NCI-H2227 treated with DMSO at 0.1 percent for 48 hours (cell line): ENCODE data around the gene RASGRP4.
"Not testable (repeated sequence)": the region's sequence is repeated elsewhere in the genome, so short reads cannot be mapped to it uniquely, and the experiment has no call there.

ENCODE experiments used
- DNase-seq: peaks from one replicate; lab custom pipeline; 2025; lab: John Stamatoyannopoulos, UW

Gene RASGRP4

GRCh38 chr19:38448225-38448624 lies 22.2 kb upstream of the RASGRP4 start:
- no peak for DNase-seq

DNA sequence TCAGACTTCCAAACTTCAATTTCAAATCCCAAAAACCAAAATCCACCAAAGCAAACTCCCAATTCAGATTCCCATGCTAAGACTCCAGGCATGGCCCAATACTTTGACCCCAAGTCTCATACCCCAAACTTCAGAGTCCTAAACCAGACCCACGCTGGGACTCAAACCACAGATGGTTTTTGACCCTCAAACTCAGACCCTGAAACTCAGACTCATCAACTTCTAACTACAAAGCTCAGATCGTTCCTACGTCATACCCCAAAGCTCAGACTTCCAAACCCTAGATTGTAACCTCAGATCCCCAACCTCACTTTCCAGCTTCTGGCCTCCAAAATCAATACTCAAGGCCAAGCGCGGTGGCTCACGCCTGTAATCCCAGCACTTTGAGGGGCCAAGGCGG lies 19.3 kb upstream of the RASGRP4 start:
- DNase-seq, result no peak

- DNase-seq, result no peak
These were observed 18.0 kb upstream of the RASGRP4 start for GRCh38 chr19:38444026-38444425.

GRCh38 chr19:38443458-38443999 lies 17.5 kb upstream of the RASGRP4 start:
- no peak for DNase-seq

DNA sequence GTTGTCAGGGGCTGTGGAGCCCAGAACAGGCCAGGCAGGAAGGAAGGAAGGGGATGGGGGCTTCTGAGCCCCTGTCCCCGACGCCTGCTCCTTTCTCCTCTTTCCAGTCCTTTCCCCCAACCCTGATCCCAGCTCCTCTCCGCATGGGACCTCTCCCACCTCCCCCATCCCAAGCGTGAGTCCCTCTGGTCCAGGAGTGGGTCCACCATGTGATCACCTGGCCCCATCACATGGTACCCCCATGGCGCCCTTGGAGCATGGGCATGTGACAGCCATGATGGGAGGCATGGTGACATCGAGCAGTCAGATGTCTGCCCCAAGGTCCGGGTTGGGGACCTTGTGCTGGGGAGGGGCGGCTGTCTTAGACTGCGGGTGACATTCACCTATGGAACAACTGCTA lies 16.7 kb upstream of the RASGRP4 start:
- no peak for DNase-seq

GRCh38 chr19:38441657-38442348 lies 15.8 kb upstream of the RASGRP4 start:
- no peak for DNase-seq

DNA sequence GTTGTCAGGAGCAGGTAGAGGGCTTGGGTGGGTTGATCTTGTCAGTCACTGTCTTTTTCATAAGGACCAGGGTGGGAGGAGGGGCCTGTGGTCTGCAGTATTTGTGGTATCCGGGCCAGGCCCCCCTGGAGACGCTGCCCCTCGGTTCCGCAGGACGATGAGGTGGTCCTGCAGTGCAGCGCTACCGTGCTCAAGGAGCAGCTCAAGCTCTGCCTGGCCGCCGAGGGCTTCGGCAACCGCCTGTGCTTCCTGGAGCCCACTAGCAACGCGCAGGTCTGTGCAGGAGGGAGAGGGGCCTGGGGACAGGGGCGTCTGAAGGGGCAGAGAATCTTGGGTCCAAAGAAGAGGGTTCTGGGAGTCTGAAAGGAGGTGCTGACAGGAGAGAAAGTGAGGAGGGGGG lies 14.6 kb upstream of the RASGRP4 start:
- no peak for DNase-seq

GRCh38 chr19:38437917-38438316 lies 11.9 kb upstream of the RASGRP4 start:
- DNase-seq, result no peak

DNA sequence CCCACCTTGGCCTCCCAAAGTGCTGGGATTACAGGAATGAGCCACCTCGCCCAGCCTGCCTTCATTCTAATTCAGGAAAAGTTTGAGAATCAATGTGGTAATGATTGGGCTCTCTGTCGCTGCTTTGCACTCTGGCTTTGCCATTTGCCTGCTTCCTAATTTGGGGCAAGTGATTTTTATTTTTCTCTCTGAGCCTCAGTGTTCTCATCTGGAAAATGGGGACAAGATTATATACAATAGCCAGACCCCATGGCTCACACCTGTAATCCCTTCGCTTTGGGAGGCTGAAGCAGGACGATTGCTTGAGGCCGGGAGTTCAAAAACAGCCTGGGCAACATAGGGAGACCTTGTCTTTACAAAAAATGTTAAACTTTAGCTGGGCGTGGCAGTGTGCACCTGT lies 11.3 kb upstream of the RASGRP4 start:
- DNase-seq, result no peak

GRCh38 chr19:38434549-38435051 lies 8.6 kb upstream of the RASGRP4 start:
- DNase-seq, result no peak

- peak; percentile 38 for DNase-seq
These were observed 7.3 kb upstream of the RASGRP4 start, which contains the start of gene RYR1 for GRCh38 chr19:38433268-38433733. Gene RYR1 (plus strand): TSS chr19:38433691. CDS start chr19:38433830, 139 bp downstream.

DNA sequence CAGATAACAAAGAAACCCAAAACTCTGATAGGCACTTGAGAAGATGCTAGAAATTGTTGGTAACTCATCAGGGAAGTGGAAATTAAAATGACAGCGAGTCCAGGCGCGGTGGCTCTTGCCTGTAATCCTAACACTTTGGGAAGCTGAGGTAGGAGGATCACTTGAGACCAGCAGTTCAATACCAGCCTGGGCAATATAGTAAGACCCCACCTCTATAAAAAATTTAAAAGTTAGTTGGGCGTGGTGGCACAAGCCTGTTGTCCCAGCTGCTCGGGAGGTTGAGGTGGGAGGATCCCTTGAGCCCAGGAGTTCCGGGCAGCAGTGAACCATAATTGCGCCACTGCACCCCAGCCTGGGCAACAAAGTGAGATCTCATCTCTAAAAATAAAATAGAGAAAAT lies 4.9 kb upstream of the RASGRP4 start:
- DNase-seq, result no peak

- DNase-seq, result no peak
These were observed 3.8 kb upstream of the RASGRP4 start for GRCh38 chr19:38429811-38430156.

- DNase-seq, result no peak
These were observed 3.2 kb upstream of the RASGRP4 start for GRCh38 chr19:38429055-38429810.

- not testable (repeated sequence) for DNase-seq
These were observed 1.1 kb upstream of the RASGRP4 start for GRCh38 chr19:38427035-38427677.

- DNase-seq, result no peak
These were observed 703 bp downstream of the RASGRP4 start for GRCh38 chr19:38425222-38425809.

- no peak for DNase-seq
These were observed 1.7 kb downstream of the RASGRP4 start for GRCh38 chr19:38424272-38424671.

GRCh38 chr19:38422438-38422837 lies 3.6 kb downstream of the RASGRP4 start:
- DNase-seq, result no peak

DNA sequence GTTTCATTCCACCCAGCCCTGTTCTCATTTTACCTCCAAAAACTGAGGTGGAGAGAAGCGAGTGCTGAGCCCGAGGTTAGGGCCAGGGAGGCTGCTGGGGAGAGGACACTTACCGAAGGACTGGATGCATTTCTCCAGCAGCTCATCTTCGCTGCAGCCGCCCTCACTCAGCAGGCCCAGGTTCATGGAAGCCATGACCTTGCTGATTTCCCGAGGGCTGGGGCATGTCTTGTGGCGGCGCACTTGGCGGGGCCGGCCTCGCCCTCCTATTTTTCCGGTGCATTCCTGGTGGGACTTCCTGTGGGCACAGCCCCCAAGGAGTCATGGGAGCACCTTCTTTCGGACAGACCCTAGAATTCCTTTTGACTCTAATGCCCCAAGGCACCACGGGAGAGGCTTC lies 4.2 kb downstream of the RASGRP4 start:
- no peak for DNase-seq

DNA sequence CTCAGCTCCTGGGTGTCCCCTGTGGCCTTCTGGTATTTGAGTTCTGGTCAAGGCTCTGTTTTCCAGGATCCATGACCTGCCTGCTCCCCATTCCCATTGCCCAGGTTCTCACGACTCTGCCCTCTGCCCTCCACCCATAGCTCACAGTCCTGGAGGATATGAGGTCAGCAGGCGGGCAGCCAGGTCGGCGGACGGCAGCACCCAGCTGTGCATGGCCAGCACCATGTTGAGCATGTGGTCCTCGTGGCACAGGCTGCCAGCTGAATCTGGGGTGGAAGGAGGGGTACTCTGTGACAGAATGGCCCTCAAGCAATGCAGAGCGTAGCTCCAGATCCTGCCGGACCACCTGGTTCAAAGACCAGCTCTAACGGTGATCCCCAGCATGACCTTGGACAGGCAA lies 5.1 kb downstream of the RASGRP4 start:
- no peak for DNase-seq

GRCh38 chr19:38417544-38418506 lies 8.2 kb downstream of the RASGRP4 start:
- peak; percentile 85 for DNase-seq
